GM18498 (cell line): ENCODE data around the gene HAUS3.

Experiments
- ATAC-seq: cut with Tn5 transposase; IDR thresholded peaks from one replicate; pipeline ENCODE4 v1.9.1; 2021; ENCODE audit warnings: mild to moderate bottlenecking, moderate library complexity; ENCODE audit not compliant: unreplicated experiment

Gene HAUS3

DNA sequence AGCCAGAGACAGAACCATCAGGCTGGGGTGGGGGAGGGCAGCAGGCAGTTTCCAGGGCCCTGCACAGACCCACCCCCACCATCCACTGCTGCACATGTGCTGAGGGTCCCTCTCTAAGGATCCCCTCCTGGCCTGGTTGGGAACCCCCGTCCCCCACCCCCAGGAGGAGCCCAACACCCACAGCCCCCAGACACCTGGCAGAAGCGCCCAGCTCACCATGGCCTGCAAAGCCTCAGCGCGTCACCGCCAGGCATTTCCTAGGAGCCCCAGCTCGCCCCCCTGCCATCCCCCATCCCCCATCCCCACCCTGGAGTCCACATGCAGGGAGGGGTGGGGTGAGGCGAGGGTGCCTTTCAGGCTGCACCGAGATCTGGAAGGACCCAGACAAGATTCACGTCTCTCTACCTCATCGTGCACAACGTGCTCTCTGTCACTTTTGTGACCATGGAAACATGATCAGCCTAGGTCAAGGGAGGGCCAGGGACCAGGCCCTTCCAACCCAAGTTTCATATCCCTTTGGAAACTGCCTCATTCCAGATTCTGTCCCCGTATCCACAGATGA, 10.7 kb upstream of the HAUS3 start:
- ATAC-seq: no peak

DNA sequence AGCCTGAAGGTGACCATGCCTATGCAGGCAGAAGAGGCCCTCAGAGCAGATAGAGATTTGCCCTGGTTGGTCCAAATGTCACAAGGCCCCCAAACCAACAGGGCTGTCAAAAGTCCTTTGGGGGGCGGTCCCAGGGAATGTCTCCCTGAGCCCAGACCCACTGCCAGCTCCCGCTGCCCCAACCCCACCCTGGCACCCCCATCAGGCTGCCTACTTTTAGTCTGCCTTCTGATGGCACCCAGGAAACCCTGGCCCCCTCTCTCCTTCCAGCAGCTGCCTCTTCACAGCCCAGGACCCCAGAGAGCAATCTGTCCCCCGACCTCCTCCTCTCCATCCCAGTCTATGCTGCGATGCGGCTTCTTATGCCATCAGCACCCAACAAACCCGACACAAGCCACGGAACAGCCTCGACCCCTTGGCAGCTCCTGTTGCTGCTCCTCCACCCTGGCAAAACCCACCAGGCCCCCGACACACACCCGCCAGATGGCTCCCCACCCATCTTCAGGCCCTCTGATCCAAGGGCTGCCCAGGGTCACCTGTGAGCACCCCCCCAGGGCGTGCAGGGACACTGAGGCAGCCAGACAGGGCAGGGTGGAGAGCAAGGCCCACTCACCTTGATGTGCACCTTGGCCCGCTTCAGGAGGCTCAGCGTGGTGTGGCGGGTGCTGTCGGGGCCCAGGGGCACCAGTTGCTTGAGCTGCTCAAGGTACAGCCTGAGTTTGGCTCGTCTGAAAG, 10.0 kb upstream of the HAUS3 start:
- ATAC-seq: no peak

DNA sequence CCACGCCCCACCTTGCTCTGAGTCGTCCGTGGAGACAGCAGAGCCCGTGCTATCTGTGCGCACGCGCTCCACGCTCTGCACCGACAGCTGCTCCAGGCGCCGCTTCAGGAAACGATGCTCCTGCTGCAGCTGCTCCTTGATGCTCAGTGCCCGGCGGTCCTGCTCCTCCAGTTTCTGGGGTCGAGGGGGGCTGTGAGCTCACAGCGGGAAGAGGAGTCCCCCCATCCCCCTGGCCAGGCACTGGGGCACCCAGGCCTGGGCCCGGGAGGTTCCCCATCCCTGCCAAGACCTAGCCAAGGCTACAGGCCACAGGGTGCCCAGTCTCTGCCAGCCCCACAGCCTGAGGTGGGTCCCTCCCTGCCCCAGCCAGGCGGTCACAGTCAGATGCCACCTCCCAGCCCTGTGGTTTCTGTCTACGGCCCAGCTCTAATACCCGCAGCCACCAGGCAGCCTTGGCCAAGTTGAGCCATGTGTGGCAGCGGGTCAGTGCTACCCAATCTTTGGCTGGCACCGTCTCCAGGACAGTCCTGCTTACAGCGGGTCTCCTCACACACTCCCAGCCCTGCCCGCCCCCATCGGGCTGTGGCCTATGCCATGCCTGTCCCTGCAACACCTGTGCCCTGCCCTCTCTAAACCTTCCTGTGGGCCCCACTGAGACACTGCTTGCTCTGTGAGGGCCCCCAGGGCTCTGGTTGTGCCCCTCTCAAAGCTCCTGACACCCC, 9.3 kb upstream of the HAUS3 start:
- no peak for ATAC-seq

- ATAC-seq: no peak
These were observed 8.6 kb upstream of the HAUS3 start for GRCh38 chr4:2250357-2251072.

- no peak for ATAC-seq
These were observed 7.8 kb upstream of the HAUS3 start for GRCh38 chr4:2249526-2250356.

GRCh38 chr4:2248821-2249261, 6.9 kb upstream of the HAUS3 start:
- ATAC-seq: no peak

GRCh38 chr4:2248044-2248780, 6.3 kb upstream of the HAUS3 start:
- ATAC-seq: no peak

- no peak for ATAC-seq
These were observed 5.5 kb upstream of the HAUS3 start for GRCh38 chr4:2247128-2248043.

- ATAC-seq: no peak
These were observed 4.6 kb upstream of the HAUS3 start for GRCh38 chr4:2246384-2247127.

DNA sequence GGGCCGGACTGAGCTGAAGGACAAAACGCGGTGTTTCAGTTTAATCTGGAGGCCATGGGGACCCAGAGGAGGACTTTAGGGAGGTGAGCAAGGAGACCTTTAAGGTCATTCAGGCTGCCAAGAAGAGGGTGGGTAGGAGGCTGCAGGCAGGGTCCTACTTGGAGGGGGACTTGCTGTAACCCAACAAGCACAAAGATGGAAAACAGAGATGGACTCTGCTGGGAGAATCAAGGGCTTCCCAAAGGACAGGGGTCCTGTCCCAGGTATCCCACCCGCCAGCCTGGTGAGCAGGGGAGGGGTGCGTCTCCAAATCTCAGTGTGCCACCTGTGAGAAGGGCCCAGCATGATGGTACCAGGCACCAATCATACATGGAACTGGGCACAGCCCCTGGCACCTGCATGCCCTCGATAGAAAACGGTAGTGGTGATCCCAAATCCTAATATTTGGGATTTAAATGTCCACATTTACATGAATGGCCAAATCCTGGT, 3.9 kb upstream of the HAUS3 start:
- no peak for ATAC-seq

GRCh38 chr4:2245057-2245786, 3.3 kb upstream of the HAUS3 start:
- ATAC-seq: no peak

GRCh38 chr4:2243681-2244380, 1.9 kb upstream of the HAUS3 start:
- ATAC-seq: no peak

GRCh38 chr4:2241003-2241402, 918 bp downstream of the HAUS3 start:
- no peak for ATAC-seq

DNA sequence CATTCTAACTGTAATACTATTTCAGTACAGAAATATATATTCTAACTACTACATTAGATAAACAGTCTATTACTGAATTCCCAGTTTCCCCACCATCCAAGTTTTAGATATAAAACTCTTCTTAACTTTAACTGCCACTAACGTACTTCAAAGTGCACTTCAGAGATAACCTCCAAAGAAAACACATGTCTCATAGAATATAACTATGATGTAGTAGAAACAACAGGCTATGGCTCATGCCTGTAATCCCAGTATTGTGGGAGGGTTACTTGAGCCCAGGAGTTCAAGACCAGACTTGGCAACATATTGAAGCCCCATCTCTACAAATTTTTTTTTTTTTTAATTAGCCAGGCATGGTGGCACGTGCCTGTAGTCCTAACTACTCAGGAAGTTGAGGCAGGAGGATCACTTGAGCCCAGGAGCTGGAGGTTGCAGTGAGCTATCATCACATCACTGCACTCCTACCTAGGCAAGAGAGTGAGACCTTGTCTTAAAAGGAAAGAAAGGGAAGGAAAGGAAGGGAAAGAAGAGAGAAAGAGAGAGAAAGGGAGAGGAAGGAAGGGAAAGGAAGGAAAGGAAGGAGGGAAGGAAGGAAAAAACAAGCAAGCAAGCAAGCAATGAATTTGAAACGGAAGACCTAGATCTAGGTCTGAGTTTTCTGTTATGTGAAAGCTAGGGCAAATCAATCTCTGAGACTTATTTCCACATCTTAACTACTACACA, 4.8 kb downstream of the HAUS3 start:
- no peak for ATAC-seq

GRCh38 chr4:2231082-2231481, 10.8 kb downstream of the HAUS3 start:
- no peak for ATAC-seq

DNA sequence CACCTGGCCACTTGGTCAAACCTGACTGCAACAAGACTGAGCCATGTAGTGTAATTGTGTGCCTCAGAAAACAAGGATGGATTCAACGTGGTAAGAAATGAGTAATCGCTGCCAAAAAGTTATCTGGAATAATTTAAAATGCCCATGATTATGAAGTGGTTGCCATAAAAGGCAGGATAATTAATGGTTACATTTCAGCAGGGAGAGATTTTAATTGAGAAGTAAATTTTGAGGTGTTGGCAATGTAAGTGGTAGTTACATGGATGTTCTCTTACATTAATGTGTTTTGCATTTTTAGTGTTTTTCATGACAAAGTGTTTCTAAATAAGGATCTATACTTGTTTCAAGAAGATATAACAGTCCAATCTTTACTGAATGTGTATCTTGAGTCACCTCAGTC, 15.7 kb downstream of the HAUS3 start:
- ATAC-seq: no peak
